NCI-H510A (cell line): ENCODE data around the gene ARHGAP45.
A peak's percentile ranks its signal among the peaks of the same experiment; 100 is the strongest.
"Not testable (repeated sequence)": the region's sequence is repeated elsewhere in the genome, so short reads cannot be mapped to it uniquely, and the experiment has no call there.

Experiments
- DNase-seq: peaks from one replicate; lab custom pipeline; 2025; lab: John Stamatoyannopoulos, UW

The ARHGAP45 gene

GRCh38 chr19:1066748-1067340 is at the start of gene ARHGAP45:
Gene ARHGAP45, plus strand, starts transcription at chr19:1067167. Its CDS starts 239 bp downstream, at chr19:1067406.
- DNase-seq: no peak

GRCh38 chr19:1017906-1018305 is 49.1 kb upstream of the ARHGAP45 start:
- DNase-seq: no peak

GRCh38 chr19:1018393-1018792 is 48.6 kb upstream of the ARHGAP45 start:
- DNase-seq: no peak

GRCh38 chr19:1018932-1019615 is 47.9 kb upstream of the ARHGAP45 start:
- DNase-seq: no peak

GRCh38 chr19:1019616-1019961 is 47.4 kb upstream of the ARHGAP45 start:
- DNase-seq: no peak

- no peak for DNase-seq
Measured at GRCh38 chr19:1019980-1020867, 46.7 kb upstream of the ARHGAP45 start.

GRCh38 chr19:1020868-1021425 is 46.0 kb upstream of the ARHGAP45 start, which contains the start of gene TMEM259:
Gene TMEM259, minus strand, starts transcription at chr19:1021123. Its CDS starts 127 bp downstream, at chr19:1020996.
- DNase-seq: peak; percentile 85

- not testable (repeated sequence) for DNase-seq
Measured at GRCh38 chr19:1023883-1024188, 43.1 kb upstream of the ARHGAP45 start.

- not testable (repeated sequence) for DNase-seq
Measured at GRCh38 chr19:1025080-1025479, 41.9 kb upstream of the ARHGAP45 start.

- no peak for DNase-seq
Measured at GRCh38 chr19:1025960-1026782, 40.8 kb upstream of the ARHGAP45 start, which contains the start of gene CNN2. Gene CNN2, plus strand, starts transcription at chr19:1026608. Its CDS starts 54 bp downstream, at chr19:1026662.

GRCh38 chr19:1026783-1027649 is 40.0 kb upstream of the ARHGAP45 start:
- no peak for DNase-seq

- no peak for DNase-seq
Measured at GRCh38 chr19:1027650-1028061, 39.3 kb upstream of the ARHGAP45 start.

- DNase-seq: peak; percentile 63
Measured at GRCh38 chr19:1028062-1028926, 38.7 kb upstream of the ARHGAP45 start.

- no peak for DNase-seq
Measured at GRCh38 chr19:1032264-1032867, 34.6 kb upstream of the ARHGAP45 start.

GRCh38 chr19:1035998-1036621 is 30.9 kb upstream of the ARHGAP45 start:
- no peak for DNase-seq

- no peak for DNase-seq
Measured at GRCh38 chr19:1037621-1038064, 29.3 kb upstream of the ARHGAP45 start.

- DNase-seq: no peak
Measured at GRCh38 chr19:1038978-1039645, 27.9 kb upstream of the ARHGAP45 start.
